Measurements from ENCODE around the gene LSM14B.

LSM14B gene

GRCh38 chr20:62156592-62157386 is 34.5 kb downstream of the LSM14B start:
- peak; percentile 80 for TF ChIP-seq CTCF (IDR thresholded peaks at IDR 0.05; ENCODE audit: low read depth, low read length)
- Histone ChIP-seq H3K4me3 (ENCODE audit: low read depth, low read length) (no peak overlapping the region), H3K9me3 (no peaks in the 10 kb centered on the region), H3K27me3 (no peaks in the 10 kb centered on the region), H3K4me1 (peaks cover 34% of the 10 kb centered on the region), H3K36me3 (peaks cover 54% of the 10 kb centered on the region)
- DNase-seq = peak; percentile 89

- DNase-seq = no peak
- H3K4me1 ChIP-seq = peaks cover 34% of the 10 kb centered on the region
- H3K36me3 ChIP-seq = peaks cover 52% of the 10 kb centered on the region
- H3K4me3 ChIP-seq (ENCODE audit: low read depth, low read length) = no peak overlapping the region
- no peaks in the 10 kb centered on the region for H3K27me3 ChIP-seq
- no peak for TF ChIP-seq CTCF (IDR thresholded peaks at IDR 0.05; ENCODE audit: low read depth, low read length)
- no peaks in the 10 kb centered on the region for H3K9me3 ChIP-seq
These were observed 35.3 kb downstream of the LSM14B start for GRCh38 chr20:62157387-62158087.

GRCh38 chr20:62158088-62158400 is 35.8 kb downstream of the LSM14B start:
- Histone ChIP-seq H3K9me3 (no peaks in the 10 kb centered on the region), H3K27me3 (no peaks in the 10 kb centered on the region), H3K36me3 (peaks cover 52% of the 10 kb centered on the region), H3K4me1 (peaks cover 34% of the 10 kb centered on the region), H3K4me3 (ENCODE audit: low read depth, low read length) (no peak overlapping the region)
- no peak for DNase-seq
- TF ChIP-seq CTCF (IDR thresholded peaks at IDR 0.05; ENCODE audit: low read depth, low read length) = no peak

- TF ChIP-seq CTCF (IDR thresholded peaks at IDR 0.05; ENCODE audit: low read depth, low read length) = no peak
- Histone ChIP-seq H3K4me1 (peaks cover 34% of the 10 kb centered on the region), H3K9me3 (no peaks in the 10 kb centered on the region), H3K4me3 (ENCODE audit: low read depth, low read length) (no peak overlapping the region), H3K27me3 (no peaks in the 10 kb centered on the region), H3K36me3 (peaks cover 50% of the 10 kb centered on the region)
- DNase-seq = no peak
These were observed 36.3 kb downstream of the LSM14B start for GRCh38 chr20:62158541-62158940.

GRCh38 chr20:62159052-62159451 is 36.8 kb downstream of the LSM14B start:
- no peak overlapping the region for H3K4me3 ChIP-seq (ENCODE audit: low read depth, low read length)
- H3K9me3 ChIP-seq = no peaks in the 10 kb centered on the region
- H3K36me3 ChIP-seq = peaks cover 50% of the 10 kb centered on the region
- peaks cover 34% of the 10 kb centered on the region for H3K4me1 ChIP-seq
- no peak for DNase-seq
- no peak for TF ChIP-seq CTCF (IDR thresholded peaks at IDR 0.05; ENCODE audit: low read depth, low read length)
- H3K27me3 ChIP-seq = no peaks in the 10 kb centered on the region

- H3K27me3 ChIP-seq = no peaks in the 10 kb centered on the region
- TF ChIP-seq CTCF (IDR thresholded peaks at IDR 0.05; ENCODE audit: low read depth, low read length) = no peak
- peaks cover 52% of the 10 kb centered on the region for H3K36me3 ChIP-seq
- DNase-seq = no peak
- H3K9me3 ChIP-seq = no peaks in the 10 kb centered on the region
- peaks cover 34% of the 10 kb centered on the region for H3K4me1 ChIP-seq
- no peak overlapping the region for H3K4me3 ChIP-seq (ENCODE audit: low read depth, low read length)
These were observed 37.6 kb downstream of the LSM14B start for GRCh38 chr20:62159839-62160238.

Measured in BE2C (cell line).